Activated naive CD8-positive, alpha-beta T cell (primary cell): ENCODE measurements around the gene LRRC45.
"Not testable (repeated sequence)": the region's sequence is repeated elsewhere in the genome, so short reads cannot be mapped to it uniquely, and the experiment has no call there.

ENCODE experiments used
- H3K27ac Mint-ChIP-seq: one replicate; pipeline ENCODE4 v1.8.0; 2021; ENCODE audit warnings: mixed read lengths
- H3K27me3 Mint-ChIP-seq: one replicate; pipeline ENCODE4 v1.8.0; 2021; ENCODE audit warnings: mixed read lengths
- H3K36me3 Mint-ChIP-seq: one replicate; pipeline ENCODE4 v1.8.0; 2021; ENCODE audit warnings: mixed read lengths
- H3K4me1 Mint-ChIP-seq: one replicate; pipeline ENCODE4 v1.8.0; 2021; ENCODE audit warnings: low read depth, mixed read lengths
- H3K4me3 Mint-ChIP-seq: one replicate; pipeline ENCODE4 v1.8.0; 2021; ENCODE audit warnings: mild to moderate bottlenecking, mixed read lengths
- H3K9me3 Mint-ChIP-seq: one replicate; pipeline ENCODE4 v1.8.0; 2021; ENCODE audit warnings: low read depth, mixed read lengths

LRRC45 gene

DNA sequence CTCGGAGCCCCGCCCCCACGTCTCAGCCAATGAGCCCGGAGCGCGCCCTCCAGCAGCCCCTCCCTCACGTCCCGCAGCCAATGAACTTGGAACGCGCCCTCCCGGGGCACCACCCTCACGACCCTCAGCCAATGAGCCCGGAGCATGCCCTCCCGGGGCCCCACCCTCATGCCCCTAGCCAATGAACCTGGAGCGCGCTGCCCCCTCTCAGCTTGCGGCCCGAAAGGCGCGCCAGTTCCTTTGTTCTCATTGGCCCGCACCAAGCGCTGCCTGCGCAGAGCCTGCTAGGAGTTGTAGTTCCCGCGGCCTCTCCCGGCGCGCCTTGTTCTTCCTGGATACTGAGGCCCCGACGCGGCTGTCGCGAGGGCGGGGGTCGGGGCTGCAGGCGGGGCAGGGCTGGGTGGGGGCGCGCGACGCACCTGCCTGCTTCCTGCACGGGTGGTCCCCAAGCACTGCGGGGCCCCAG is at the start of gene LRRC45:
Gene LRRC45 (plus strand): TSS at position 325 of the 466 bp plus-strand sequence. CDS start 339 bp downstream, outside the sequence.
- no peaks in the 10 kb centered on the region for H3K9me3 Mint-ChIP-seq
- peak within 1 kb of the TSS; percentile 92 for H3K4me3 Mint-ChIP-seq
- peaks cover 2% of the 10 kb centered on the region for H3K36me3 Mint-ChIP-seq
- H3K27ac Mint-ChIP-seq: peak within 1 kb of the TSS; percentile 72
- no peaks in the 10 kb centered on the region for H3K27me3 Mint-ChIP-seq
- H3K4me1 Mint-ChIP-seq: peaks cover 13% of the 10 kb centered on the region

DNA sequence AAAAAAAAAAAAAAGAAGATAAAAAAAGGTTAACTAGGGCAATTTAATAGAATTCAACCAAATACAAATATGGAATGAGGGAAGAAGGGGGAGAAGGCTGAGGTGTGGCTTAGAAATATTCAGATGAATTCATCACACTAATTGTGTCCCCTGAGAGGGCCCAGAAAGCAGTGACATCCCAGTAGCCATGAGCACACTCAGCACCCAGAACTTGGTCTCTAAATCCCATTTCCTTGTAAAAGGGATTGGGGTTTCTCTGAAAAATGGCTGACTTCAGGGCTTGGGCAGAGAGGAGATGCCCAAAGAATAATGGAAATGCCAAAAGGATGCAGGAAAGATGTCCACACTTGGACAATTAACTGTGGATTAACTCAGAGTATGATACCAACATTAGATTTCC is 49.7 kb upstream of the LRRC45 start:
- H3K36me3 Mint-ChIP-seq: no peaks in the 10 kb centered on the region
- H3K27ac Mint-ChIP-seq: no peak overlapping the region
- no peaks in the 10 kb centered on the region for H3K9me3 Mint-ChIP-seq
- H3K4me1 Mint-ChIP-seq: peaks cover 24% of the 10 kb centered on the region
- H3K27me3 Mint-ChIP-seq: no peaks in the 10 kb centered on the region
- no peak overlapping the region for H3K4me3 Mint-ChIP-seq

DNA sequence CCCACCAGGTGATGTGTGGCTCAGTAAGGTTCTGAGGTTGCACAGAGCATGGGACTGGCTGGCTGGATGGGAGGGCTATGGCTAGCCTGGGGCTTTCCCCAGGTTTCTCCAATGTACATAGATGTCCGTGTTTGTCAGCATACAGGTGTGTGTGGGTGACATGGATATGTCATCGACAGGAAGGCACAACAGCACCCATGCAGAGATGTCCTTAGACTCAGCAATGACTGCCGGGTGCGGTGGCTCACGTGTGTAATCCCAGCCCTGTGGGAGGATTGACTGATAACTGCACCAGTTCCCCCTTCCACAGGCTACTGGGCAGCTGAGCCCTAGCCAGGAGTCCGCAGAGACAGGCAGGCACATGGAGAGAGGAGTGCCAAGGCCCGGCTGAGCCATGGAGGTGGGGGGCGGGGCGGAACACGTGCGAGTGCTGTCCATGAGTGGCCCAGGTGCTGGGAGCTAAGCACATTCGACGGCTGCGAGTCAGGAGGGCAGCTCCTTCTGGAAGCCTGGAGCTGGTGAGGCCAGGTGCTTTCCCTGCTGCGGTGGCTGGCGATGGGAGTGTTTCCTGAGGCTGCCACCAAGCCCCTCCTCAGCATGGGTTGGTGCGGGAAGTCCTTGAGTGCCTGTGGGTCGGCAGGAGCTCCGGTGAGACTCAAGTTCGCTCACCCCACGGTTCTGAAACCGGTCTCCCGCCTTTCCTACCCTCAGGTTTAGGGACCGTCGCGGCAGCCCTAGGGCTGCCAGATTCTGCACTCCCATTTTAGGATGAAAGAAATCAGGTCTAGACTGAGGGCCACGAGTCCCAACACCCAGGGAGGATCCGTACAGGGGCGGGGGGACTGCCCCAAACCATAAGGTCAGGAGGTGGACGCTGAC is 46.5 kb upstream of the LRRC45 start:
- peaks cover 4% of the 10 kb centered on the region for H3K36me3 Mint-ChIP-seq
- peak overlapping the region; percentile 96 for H3K4me3 Mint-ChIP-seq
- H3K27me3 Mint-ChIP-seq: no peaks in the 10 kb centered on the region
- H3K9me3 Mint-ChIP-seq: no peaks in the 10 kb centered on the region
- H3K27ac Mint-ChIP-seq: peak overlapping the region; percentile 98
- peaks cover 34% of the 10 kb centered on the region for H3K4me1 Mint-ChIP-seq

DNA sequence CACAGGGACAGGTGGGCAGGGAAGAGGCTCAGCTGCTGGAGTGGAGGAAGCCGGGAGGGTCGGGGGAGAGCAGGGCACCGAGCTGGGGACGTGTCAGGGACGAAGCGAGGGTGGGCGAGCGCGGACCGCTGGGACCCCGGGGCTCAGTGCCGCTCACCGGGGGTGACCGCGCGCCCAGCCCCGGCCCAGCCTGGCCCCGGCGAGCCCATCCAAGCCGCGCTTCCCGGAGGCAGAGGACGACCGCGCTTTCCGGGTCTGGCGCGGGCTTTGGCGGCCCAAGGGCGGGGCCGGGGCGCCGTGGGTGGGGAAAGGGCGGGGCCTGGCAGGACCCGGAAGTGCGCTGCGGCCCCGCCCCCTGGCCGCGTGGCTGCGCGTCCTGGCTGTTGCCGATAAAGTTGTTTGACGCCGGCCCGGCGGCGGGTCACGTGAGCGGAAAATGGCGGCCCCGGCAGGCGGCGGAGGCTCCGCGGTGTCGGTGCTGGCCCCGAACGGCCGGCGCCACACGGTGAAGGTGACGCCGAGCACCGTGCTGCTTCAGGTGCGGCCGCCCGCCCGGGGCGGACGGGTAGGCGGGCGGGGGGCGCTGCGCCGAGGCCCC is 45.8 kb upstream of the LRRC45 start, which contains the start of gene ASPSCR1:
Gene ASPSCR1 (plus strand): TSS at position 419 of the 598 bp plus-strand sequence. CDS start 18 bp downstream, at position 437.
- Mint-ChIP-seq H3K9me3 (no peaks in the 10 kb centered on the region), H3K27ac (peak within 1 kb of the TSS; percentile 98), H3K4me3 (peak within 1 kb of the TSS; percentile 96), H3K36me3 (peaks cover 4% of the 10 kb centered on the region), H3K27me3 (no peaks in the 10 kb centered on the region), H3K4me1 (peaks cover 36% of the 10 kb centered on the region)

DNA sequence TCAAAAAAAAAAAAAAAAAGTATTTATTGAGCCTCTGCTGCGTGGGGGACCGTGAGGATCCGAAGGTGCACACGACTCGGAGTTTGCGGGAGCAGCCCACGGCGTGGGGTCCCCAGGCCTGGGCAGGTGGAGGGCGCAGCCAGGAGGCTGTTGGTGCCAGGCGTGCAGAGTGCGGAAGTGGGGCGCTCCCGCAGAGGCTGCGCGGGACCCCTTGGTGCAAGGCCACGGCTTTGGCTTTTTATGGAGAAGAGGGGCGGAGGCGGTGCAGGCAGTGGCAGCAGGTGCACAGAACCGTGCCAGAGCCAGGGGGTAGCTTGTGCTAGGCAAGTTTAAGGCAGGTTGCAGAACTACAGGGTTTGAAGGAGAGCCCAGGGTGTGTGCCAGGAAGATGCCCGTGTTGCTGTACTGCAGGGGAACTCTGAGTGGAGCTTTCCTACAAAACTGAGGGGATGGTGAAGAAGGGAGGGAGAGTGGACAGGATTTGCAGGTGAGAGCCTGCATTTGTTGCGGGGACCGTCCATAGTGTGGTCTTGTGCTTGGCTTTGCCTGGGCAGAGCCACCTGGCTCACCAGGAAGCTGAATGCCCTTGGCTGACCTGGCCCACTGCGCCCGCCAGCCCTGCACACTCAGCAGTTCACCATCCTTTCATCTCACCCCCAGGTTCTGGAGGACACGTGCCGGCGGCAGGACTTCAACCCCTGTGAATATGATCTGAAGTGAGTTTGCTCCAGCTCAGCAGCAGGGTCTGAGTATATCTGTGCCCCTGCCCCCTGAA is 44.4 kb upstream of the LRRC45 start:
- Mint-ChIP-seq H3K27ac (peak overlapping the region; percentile 46), H3K4me3 (peak overlapping the region; percentile 75), H3K36me3 (peaks cover 4% of the 10 kb centered on the region), H3K9me3 (no peaks in the 10 kb centered on the region), H3K27me3 (no peaks in the 10 kb centered on the region), H3K4me1 (peaks cover 39% of the 10 kb centered on the region)

DNA sequence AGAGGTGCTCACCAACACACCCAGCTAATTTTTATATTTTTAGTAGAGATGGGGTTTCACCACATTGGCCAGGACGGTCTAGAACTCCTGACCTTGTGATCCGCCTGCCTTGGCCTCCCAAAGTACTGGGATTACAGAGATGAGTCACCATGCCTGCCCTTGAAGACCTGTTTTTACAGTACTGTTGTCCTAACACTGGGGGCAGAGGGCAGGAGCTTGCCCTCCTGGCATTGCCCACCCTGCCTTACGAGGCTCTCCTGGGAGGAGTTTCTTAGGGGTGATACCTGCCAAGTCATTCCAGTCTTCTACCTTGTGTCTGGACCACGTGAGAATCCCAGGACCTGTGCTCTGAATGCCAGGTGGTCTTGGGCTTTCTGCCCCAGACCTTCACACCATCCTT is 43.0 kb upstream of the LRRC45 start:
- peaks cover 7% of the 10 kb centered on the region for H3K36me3 Mint-ChIP-seq
- no peaks in the 10 kb centered on the region for H3K9me3 Mint-ChIP-seq
- no peak overlapping the region for H3K27ac Mint-ChIP-seq
- H3K27me3 Mint-ChIP-seq: no peaks in the 10 kb centered on the region
- peaks cover 42% of the 10 kb centered on the region for H3K4me1 Mint-ChIP-seq
- peak overlapping the region; percentile 75 for H3K4me3 Mint-ChIP-seq

DNA sequence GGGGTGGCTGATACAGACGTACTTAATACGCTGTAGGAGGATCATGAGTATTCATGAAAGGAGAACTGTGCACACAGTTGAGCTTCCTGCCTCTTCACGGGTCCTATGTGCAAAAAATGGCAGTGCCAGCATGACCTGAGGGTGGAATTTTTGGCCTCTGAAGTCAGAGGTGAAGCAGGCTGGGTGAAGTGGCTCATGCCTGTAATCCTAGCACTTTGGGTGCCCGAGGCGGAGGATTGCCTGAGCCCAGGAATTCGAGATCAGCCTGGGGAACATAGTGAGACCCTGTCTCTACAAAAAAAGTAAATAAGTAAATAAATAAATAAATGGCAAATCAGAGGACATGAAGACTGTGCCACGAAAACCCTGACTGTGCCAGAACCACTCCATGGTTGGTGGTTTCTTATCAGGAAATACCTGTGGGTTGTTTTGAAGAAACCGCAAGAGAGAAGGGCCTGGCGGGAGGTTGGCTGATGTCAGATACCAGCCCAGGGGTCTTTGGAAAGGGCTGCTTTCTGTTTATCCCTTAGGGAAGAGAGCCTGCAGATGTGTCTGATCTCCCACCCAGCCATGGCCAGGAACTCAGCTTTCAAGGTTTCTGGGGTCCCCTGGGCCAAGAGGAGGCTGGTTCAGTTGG is 42.3 kb upstream of the LRRC45 start:
- Mint-ChIP-seq H3K27ac (no peak overlapping the region), H3K27me3 (no peaks in the 10 kb centered on the region), H3K4me1 (peaks cover 42% of the 10 kb centered on the region), H3K9me3 (no peaks in the 10 kb centered on the region), H3K4me3 (no peak overlapping the region), H3K36me3 (peaks cover 7% of the 10 kb centered on the region)

DNA sequence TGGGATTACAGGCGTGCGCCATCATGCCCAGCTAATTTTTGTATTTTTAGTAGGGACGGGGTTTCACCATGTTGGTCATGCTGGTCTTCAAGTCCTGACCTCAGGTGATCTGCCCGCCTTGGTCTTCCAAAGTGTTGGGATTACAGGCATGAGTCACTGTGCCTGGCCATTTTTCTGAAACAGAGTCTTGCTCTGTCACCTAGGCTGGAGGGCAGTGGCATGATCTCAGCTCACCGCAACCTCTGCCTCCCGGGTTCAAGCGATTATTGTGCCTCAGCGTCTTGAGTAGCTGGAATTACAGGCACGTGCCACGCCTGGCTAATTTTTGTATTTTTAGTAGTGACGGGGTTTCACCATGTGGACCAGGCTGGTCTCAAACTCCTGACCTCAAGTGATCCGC is 41.6 kb upstream of the LRRC45 start:
- not testable (repeated sequence) for H3K9me3 Mint-ChIP-seq, H3K27ac Mint-ChIP-seq, H3K36me3 Mint-ChIP-seq, H3K27me3 Mint-ChIP-seq, H3K4me3 Mint-ChIP-seq
- peaks cover 35% of the 10 kb centered on the region for H3K4me1 Mint-ChIP-seq

DNA sequence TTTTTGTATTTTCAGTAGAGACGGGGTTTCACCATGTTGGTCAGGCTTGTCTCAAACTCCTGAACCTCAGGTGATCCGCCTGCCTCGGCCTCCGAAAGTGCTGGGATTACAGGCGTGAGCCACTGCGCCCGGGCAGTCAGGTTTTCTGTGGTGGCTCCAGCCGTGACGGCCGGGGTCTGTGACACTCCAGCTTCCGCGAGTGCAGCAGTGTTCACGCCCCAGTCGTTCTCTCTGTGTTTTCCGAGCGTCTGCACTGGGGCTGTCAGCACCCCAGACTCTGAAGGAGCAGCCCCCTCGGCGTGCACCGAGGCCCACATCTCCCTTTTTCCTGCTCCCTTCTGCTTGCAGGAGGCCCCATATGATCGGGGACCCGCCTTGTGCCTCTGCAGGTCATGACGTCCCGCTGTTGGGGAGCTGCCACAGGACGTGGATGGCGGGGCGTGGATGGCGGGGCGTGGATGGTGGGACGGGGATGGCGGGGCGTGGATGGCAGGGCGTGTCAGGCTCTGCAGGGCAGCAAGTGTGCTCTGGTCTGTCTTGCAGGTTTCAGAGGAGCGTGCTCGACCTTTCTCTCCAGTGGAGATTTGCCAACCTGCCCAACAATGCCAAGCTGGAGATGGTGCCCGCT is 40.0 kb upstream of the LRRC45 start:
- Mint-ChIP-seq H3K4me3 (no peak overlapping the region), H3K36me3 (peaks cover 7% of the 10 kb centered on the region), H3K4me1 (peaks cover 30% of the 10 kb centered on the region)

DNA sequence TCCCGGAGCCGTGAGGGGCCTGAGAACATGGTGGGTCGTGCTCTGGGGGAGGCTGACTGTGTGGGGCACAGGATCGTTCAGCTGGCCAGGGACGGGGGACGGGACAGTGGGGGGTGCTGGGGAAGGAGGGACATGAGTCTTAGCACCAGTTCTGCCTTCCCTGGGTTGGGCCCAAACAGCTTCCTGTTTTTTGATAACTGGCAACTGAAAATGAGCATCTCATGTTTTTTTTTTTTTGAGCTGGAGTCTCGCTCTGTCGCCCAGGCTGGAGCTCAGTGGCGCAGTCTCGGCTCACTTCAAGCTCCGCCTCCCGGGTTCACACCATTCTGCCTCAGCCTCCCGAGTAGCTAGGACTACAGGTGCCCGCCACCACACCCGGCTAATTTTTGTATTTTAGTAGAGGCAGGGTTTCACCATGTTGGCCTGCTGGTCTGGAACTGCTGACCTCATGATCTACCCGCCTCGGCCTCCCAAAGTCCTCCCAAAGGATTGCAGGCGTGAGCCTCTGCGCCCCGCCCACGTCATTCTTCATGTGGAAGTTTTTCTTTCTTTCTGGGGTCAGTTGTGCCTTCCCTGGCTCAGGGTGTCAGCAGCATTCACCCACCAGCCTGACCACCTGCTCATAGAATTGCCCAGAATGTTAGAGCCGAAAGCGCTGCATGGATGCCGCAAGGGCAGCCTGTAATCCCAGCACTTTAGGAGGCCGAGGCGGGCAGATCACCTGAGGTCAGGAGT is 39.3 kb upstream of the LRRC45 start:
- no peaks in the 10 kb centered on the region for H3K9me3 Mint-ChIP-seq
- H3K4me3 Mint-ChIP-seq: no peak overlapping the region
- H3K27ac Mint-ChIP-seq: no peak overlapping the region
- peaks cover 25% of the 10 kb centered on the region for H3K4me1 Mint-ChIP-seq
- no peaks in the 10 kb centered on the region for H3K27me3 Mint-ChIP-seq
- H3K36me3 Mint-ChIP-seq: peaks cover 7% of the 10 kb centered on the region

More for the DNA sequence above, 40.0 kb upstream of the LRRC45 start:
- no peak overlapping the region for H3K27ac Mint-ChIP-seq
- no peaks in the 10 kb centered on the region for H3K27me3 Mint-ChIP-seq
- H3K9me3 Mint-ChIP-seq: no peaks in the 10 kb centered on the region

DNA sequence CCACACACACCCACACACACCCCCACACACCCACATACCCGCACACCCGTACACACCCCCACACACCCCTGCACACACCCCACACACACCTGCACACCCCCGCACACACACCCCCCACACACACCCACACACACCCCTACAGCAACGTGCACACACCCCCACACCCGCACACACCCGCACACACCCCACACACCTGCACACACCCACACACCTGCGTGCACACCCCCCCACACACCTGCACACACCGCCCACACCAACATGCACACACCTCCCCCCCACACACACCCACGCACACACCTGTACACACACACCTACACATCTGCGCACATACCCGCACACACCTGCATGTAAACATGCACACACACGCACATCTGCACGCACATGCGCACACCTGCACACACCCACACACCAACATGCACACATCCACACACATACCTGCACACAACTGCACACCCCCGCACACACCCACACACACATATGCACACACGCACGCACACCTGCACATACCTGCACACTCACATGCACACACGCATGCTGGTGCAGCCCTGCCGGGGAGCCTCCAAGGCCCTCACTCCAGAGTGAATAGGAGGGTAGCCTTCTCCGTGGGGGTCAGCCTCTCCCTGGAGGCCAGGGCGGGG is 38.2 kb upstream of the LRRC45 start:
- no peak overlapping the region for H3K4me3 Mint-ChIP-seq
- H3K27me3 Mint-ChIP-seq: no peaks in the 10 kb centered on the region
- peaks cover 7% of the 10 kb centered on the region for H3K36me3 Mint-ChIP-seq
- peaks cover 17% of the 10 kb centered on the region for H3K4me1 Mint-ChIP-seq
- H3K9me3 Mint-ChIP-seq: no peaks in the 10 kb centered on the region
- no peak overlapping the region for H3K27ac Mint-ChIP-seq

DNA sequence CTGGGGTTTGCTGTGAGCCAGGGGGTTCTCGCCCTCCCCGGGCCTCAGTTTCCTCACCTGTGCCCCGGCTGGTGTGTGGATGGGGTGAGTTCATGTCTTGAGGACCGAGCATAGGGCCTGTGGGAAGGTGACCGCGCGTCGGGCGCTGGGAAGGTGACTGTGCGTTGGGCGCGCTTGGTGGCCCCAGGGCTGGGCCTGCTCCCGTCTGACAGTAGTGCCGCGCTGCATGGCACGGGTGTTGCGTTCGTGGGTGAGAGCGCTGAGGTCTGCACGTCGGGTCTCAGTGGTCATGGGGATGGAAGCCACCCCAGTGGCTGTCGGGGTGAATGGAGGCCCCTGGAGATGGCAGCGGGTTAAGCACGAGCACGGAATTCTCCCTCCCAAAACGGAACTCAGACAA is 36.5 kb upstream of the LRRC45 start:
- Mint-ChIP-seq H3K4me1 (peaks cover 8% of the 10 kb centered on the region), H3K27me3 (no peaks in the 10 kb centered on the region), H3K27ac (no peak overlapping the region), H3K36me3 (peaks cover 3% of the 10 kb centered on the region), H3K9me3 (no peaks in the 10 kb centered on the region), H3K4me3 (no peak overlapping the region)

DNA sequence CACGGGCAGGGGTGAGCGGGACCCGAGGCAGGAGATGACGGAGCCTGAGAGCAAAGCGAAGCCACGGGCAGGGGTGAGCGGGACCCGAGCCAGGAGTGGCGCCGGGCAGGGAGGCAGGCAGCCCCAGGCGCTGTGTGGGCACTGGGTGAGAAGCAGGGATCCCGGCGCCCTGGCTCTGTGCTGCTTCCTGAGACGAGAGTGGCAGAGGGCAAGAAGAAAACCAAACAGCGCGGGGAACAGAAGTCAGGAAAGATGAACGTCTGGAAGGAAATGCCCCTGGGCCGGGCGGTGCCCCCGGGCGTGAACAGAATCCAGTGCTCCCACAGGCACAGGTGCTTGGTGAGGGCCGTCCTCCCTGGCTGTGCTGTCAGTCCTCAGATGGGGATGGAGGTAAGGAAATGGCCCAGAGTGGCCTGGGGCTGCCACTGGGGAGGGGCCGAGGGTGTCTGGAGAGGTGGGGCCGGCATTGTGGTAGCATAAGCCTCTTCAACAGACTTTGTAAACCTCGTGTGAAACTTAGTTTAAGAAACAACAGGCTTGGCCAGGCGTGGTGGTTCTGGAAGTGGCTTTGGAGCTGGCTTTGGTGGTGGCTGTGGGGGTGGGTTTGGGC is 35.8 kb upstream of the LRRC45 start:
- Mint-ChIP-seq H3K27ac (no peak overlapping the region), H3K9me3 (no peaks in the 10 kb centered on the region), H3K27me3 (no peaks in the 10 kb centered on the region)

More for the DNA sequence above, 35.8 kb upstream of the LRRC45 start:
- no peak overlapping the region for H3K4me3 Mint-ChIP-seq
- H3K4me1 Mint-ChIP-seq: peaks cover 6% of the 10 kb centered on the region
- peaks cover 3% of the 10 kb centered on the region for H3K36me3 Mint-ChIP-seq
